ENCODE measurements around the gene HOMEZ.

GRCh38 chr14:23297611-23298277 lies 11.8 kb upstream of the HOMEZ start:
- TF ChIP-seq POLR2AphosphoS5 (IDR thresholded peaks at IDR 0.05; ENCODE audit: borderline replicate concordance, low read depth, low read length) = no peak
- no peak for TF ChIP-seq EZH2 (IDR thresholded peaks at IDR 0.05)
- TF ChIP-seq FOXP2 (optimal IDR thresholded peaks at IDR 0.05; ENCODE audit: control extremely low read depth, extremely low read length, insufficient read depth) = no peak
